H1 (cell line): ENCODE results near the gene CCDC63. TPM values are rescaled to one million over a fixed set of nuclear protein-coding genes. Genes with fewer than 3 reads are reported as not detected.

Experiments
- CTCF ChIA-PET: fragments of 300-600 bp; sonication (Branson Sonifier 250); formaldehyde crosslinking; loops from one replicate; lab custom pipeline; 2021; ENCODE audit not compliant: partially characterized antibody; lab: Charles Lee
- POLR2A ChIA-PET: fragments of 300-600 bp; sonication (Branson Sonifier 250); formaldehyde crosslinking; loops from one replicate; lab custom pipeline; 2021; ENCODE audit warnings: inconsistent platforms; ENCODE audit not compliant: partially characterized antibody; lab: Charles Lee
- DNase-seq, 2 experiments: peaks; one replicate each; pipeline versions ENCODE4 v3.0.0 to v3.0.0-alpha.2; 2010 to 2022; ENCODE audit warnings: low spot score in 2 of 2, low read depth in 1 of 2, mixed read lengths in 1 of 2
- FAIRE-seq: peaks from 2 replicates; lab custom pipeline; 2011; peaks lifted over from hg19 to GRCh38; lab: Jason Lieb, UNC
- H2AFZ ChIP-seq: 2 replicates; pipeline ENCODE4 v1.8.1; 2012; ENCODE audit warnings: low read length, inconsistent platforms
- H2AK5ac ChIP-seq: 2 replicates; pipeline ENCODE4 v1.6.1; 2013; ENCODE audit warnings: low read depth, low read length
- H2BK120ac ChIP-seq: replicated peaks from 2 replicates; pipeline ENCODE3; 2013; ENCODE audit warnings: low read depth, low read length, inconsistent platforms
- H2BK12ac ChIP-seq: 2 replicates; pipeline ENCODE4 v1.6.1; 2013; ENCODE audit warnings: low read depth, low read length
- H2BK15ac ChIP-seq: 2 replicates; pipeline ENCODE4 v1.6.1; 2013; ENCODE audit warnings: low read length
- H2BK20ac ChIP-seq: 2 replicates; pipeline ENCODE4 v1.6.1; 2013; ENCODE audit warnings: low read length
- H2BK5ac ChIP-seq: 2 replicates; pipeline ENCODE4 v1.6.1; 2013; ENCODE audit warnings: low read depth, low read length
- H3K14ac ChIP-seq: 2 replicates; pipeline ENCODE4 v1.6.1; 2013; ENCODE audit warnings: inconsistent platforms; ENCODE audit not compliant: insufficient read length
- H3K18ac ChIP-seq: 2 replicates; pipeline ENCODE4 v1.6.1; 2013; ENCODE audit warnings: low read length; ENCODE audit errors: extremely low read depth
- H3K23ac ChIP-seq: 2 replicates; pipeline ENCODE4 v1.6.1; 2013; ENCODE audit warnings: inconsistent platforms; ENCODE audit not compliant: insufficient read length
- H3K23me2 ChIP-seq: 2 replicates; pipeline ENCODE4 v1.6.1; 2013; ENCODE audit warnings: low read depth, low read length
- H3K27ac ChIP-seq: 2 replicates; pipeline ENCODE4 v1.6.1; 2011; ENCODE audit warnings: low read depth, low read length, inconsistent platforms
- H3K27me3 ChIP-seq, 4 experiments: replicated peaks in 1 of 4; 1 replicate in 1 of 4; 2 replicates in 3 of 4; pipeline versions ENCODE4 v1.6.1 to v1.8.1; 2011 to 2013; ENCODE audit warnings: low read length in 3 of 4, mild to moderate bottlenecking in 3 of 4, inconsistent platforms in 2 of 4, mixed read lengths in 2 of 4, moderate library complexity in 1 of 4; ENCODE audit not compliant: control insufficient read depth in 3 of 4, insufficient read depth in 3 of 4; ENCODE audit errors: extremely low read depth in 1 of 4
- H3K36me3 ChIP-seq, 4 experiments: 2 replicates each; pipeline versions ENCODE4 v1.6.1 to v1.8.1; 2011 to 2013; ENCODE audit warnings: mild to moderate bottlenecking in 4 of 4, low read length in 3 of 4, moderate library complexity in 2 of 4, control low read depth in 1 of 4, inconsistent platforms in 1 of 4; ENCODE audit not compliant: insufficient read depth in 4 of 4, control insufficient read depth in 2 of 4
- H3K4ac ChIP-seq: replicated peaks from 2 replicates; pipeline ENCODE3; 2013; ENCODE audit warnings: low read length, low read depth, mixed read lengths, inconsistent platforms; ENCODE audit not compliant: insufficient read length
- H3K4me1 ChIP-seq, 4 experiments: replicated peaks in 1 of 4; 1 replicate in 1 of 4; 2 replicates in 3 of 4; pipeline versions ENCODE4 v1.6.1 to v1.8.1; 2011 to 2013; ENCODE audit warnings: low read length in 3 of 4, inconsistent platforms in 2 of 4, mixed read lengths in 1 of 4; ENCODE audit not compliant: insufficient read depth in 4 of 4, control insufficient read depth in 3 of 4
- H3K4me2 ChIP-seq, 2 experiments: 2 replicates each; pipeline versions ENCODE4 v1.6.1 to v1.8.1; 2011 to 2013; ENCODE audit warnings: low read depth in 2 of 2, low read length in 2 of 2, control low read depth in 1 of 2, inconsistent platforms in 1 of 2, mild to moderate bottlenecking in 1 of 2; ENCODE audit not compliant: insufficient read depth in 1 of 2
- H3K4me3 ChIP-seq, 4 experiments: fragments of 200-600, 300-600 bp in 1 of 4; sonication (generic), shearing (Covaris generic), sonication (Bioruptor Twin) in 1 of 4; 2 replicates each; pipeline versions ENCODE4 v1.5.1 to v1.8.1; 2011 to 2016; ENCODE audit warnings: low read length in 4 of 4, low read depth in 3 of 4, control low read depth in 2 of 4, inconsistent platforms in 2 of 4, mild to moderate bottlenecking in 2 of 4, mixed read lengths in 1 of 4, moderate library complexity in 1 of 4; ENCODE audit not compliant: insufficient read depth in 2 of 4; ENCODE audit errors: extremely low read depth in 1 of 4
- H3K56ac ChIP-seq: replicated peaks from 2 replicates; pipeline ENCODE3; 2013; ENCODE audit warnings: low read depth, mild to moderate bottlenecking, mixed read lengths, low read length, inconsistent platforms; ENCODE audit not compliant: insufficient read length
- H3K79me1 ChIP-seq: 2 replicates; pipeline ENCODE4 v1.6.1; 2013; ENCODE audit warnings: low read depth, low read length, control low read depth
- H3K79me2 ChIP-seq, 2 experiments: 2 replicates each; pipeline versions ENCODE4 v1.6.1 to v1.8.1; 2012 to 2013; ENCODE audit warnings: low read length in 2 of 2, mild to moderate bottlenecking in 2 of 2, inconsistent platforms in 1 of 2; ENCODE audit not compliant: insufficient read depth in 2 of 2, control insufficient read depth in 1 of 2
- H3K9ac ChIP-seq, 4 experiments: replicated peaks in 1 of 4; 1 replicate in 1 of 4; 2 replicates in 3 of 4; pipeline versions ENCODE4 v1.6.1 to v1.8.1; 2011 to 2013; ENCODE audit warnings: low read depth in 3 of 4, low read length in 3 of 4, control low read depth in 2 of 4, mild to moderate bottlenecking in 2 of 4, moderate library complexity in 2 of 4, inconsistent platforms in 1 of 4; ENCODE audit errors: extremely low read depth in 1 of 4
- H3K9me3 ChIP-seq, 2 experiments: 2 replicates each; pipeline versions ENCODE4 v1.6.1 to v1.8.1; 2012 to 2013; ENCODE audit warnings: mild to moderate bottlenecking in 2 of 2, moderate library complexity in 2 of 2, control low read depth in 1 of 2, inconsistent platforms in 1 of 2, low read depth in 1 of 2, low read length in 1 of 2, mixed read lengths in 1 of 2; ENCODE audit not compliant: insufficient read depth in 2 of 2
- H4K20me1 ChIP-seq, 2 experiments: replicated peaks in 1 of 2; 2 replicates each; pipeline versions ENCODE3 to v1.8.1; 2011 to 2013; ENCODE audit warnings: inconsistent platforms in 2 of 2, low read length in 2 of 2, mild to moderate bottlenecking in 1 of 2; ENCODE audit not compliant: insufficient read depth in 2 of 2, control insufficient read depth in 1 of 2
- H4K5ac ChIP-seq: 2 replicates; pipeline ENCODE4 v1.6.1; 2013; ENCODE audit warnings: low read length, low read depth, mixed read lengths, inconsistent platforms; ENCODE audit not compliant: insufficient read length
- H4K8ac ChIP-seq: 2 replicates; pipeline ENCODE4 v1.8.0; 2013; ENCODE audit warnings: mild to moderate bottlenecking, moderate library complexity, low read length, inconsistent platforms; ENCODE audit not compliant: insufficient read depth; ENCODE audit errors: extremely low read depth
- H4K91ac ChIP-seq: replicated peaks from 2 replicates; pipeline ENCODE3; 2013; ENCODE audit warnings: low read length, mixed read lengths, inconsistent platforms; ENCODE audit not compliant: insufficient read length
- JUN ChIP-seq: IDR thresholded peaks from 2 replicates; pipeline ENCODE4 v1.6.1; 2011; ENCODE audit warnings: low read depth, mild to moderate bottlenecking, improper control_type of control experiment, low read length
- SP4 ChIP-seq: IDR thresholded peaks from 2 replicates; pipeline ENCODE4 v1.6.1; 2012; ENCODE audit warnings: low read length, inconsistent platforms
- WGBS, 2 experiments: shearing (Covaris generic) in 1 of 2; methylation state at CpG; one replicate each; pipeline versions ENCODE4 v1.1.6 to v1.1.7; 2013 to 2015; ENCODE audit warnings: low lambda C conversion rate in 2 of 2, mixed read lengths in 2 of 2, inconsistent platforms in 1 of 2, low coverage in 1 of 2, missing lambda C conversion rate in 1 of 2; ENCODE audit not compliant: insufficient replicate concordance in 2 of 2, insufficient coverage in 1 of 2, insufficient read length in 1 of 2; ENCODE audit errors: extremely low coverage in 1 of 2, missing lambda C conversion rate in 1 of 2; 5-methylcytosine and 5-hydroxymethylcytosine counted together
- polyA plus RNA-seq, 7 experiments: library from polyadenylated mRNA; depleted of rRNA in 3 of 7; stranded (reverse) in 5 of 7; unstranded in 2 of 7; fragments of >200 nt in 5 of 7; fragments of 200-250 nt in 2 of 7; gene quantifications; 1 replicate in 5 of 7; 2 replicates in 1 of 7; 4 replicates in 1 of 7; pipeline versions ENCODE4 v1.2.1 to v1.2.3, GENCODE V29; 2011 to 2013; ENCODE audit warnings: missing spikeins in 2 of 7, mixed read lengths in 2 of 7
- total RNA-seq: library from RNA; stranded (reverse); fragmentation: NEBNext Ultra II Directional; extraction: Animal tissue kit (Norgen Biotek cat#: 25700); gene quantifications from 2 replicates; pipeline ENCODE4 v1.2.1, GENCODE V29; 2021

Gene CCDC63
- total and polyA plus RNA-seq, 2 of the 8 experiments (the other 6 are each of a cell fraction or from before 2014, with no cell fraction given) = 0.42 to 0.93 TPM

DNA sequence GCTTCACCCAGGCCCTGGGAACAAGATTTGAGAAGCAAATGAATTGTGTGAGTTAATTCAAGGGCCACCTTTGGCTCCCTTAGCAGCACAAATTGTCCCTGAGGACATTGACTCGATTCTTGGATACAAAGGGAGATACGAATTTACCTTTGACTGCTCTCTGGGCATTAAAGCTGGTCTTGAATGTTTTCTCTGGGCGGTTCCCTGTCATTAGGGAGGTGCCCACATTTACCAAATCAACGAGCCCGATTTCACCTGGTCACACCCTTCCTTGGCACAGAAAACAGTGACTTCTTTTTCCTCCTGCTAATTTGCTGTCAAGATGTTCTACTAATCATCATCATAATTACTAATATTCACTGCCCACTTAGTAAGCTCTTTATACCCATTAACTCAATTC lies 27.1 kb upstream of the CCDC63 start:
- H4K20me1 ChIP-seq = peaks cover 2% of the 10 kb centered on the region in 2 experiments
- no peak overlapping the region for H3K56ac ChIP-seq
- no peak overlapping the region for H3K14ac ChIP-seq
- no peak overlapping the region for H2BK5ac ChIP-seq
- ChIA-PET CTCF (no interaction called here), POLR2A (interaction anchor here (0.5 kb wide), 1 partner anchor 75 kb away, joined by 3 read pairs; no protein-coding TSS in a partner anchor)
- H3K27me3 ChIP-seq = peaks cover 0 to 8% (median 7%) of the 10 kb centered on the region in 4 experiments; a peak in 4 of 7 replicates
- no peaks in the 10 kb centered on the region for H3K79me2 ChIP-seq
- no peak overlapping the region for H3K4me2 ChIP-seq
- no peak for DNase-seq
- H2BK15ac ChIP-seq = no peak overlapping the region
- H3K18ac ChIP-seq = no peak overlapping the region
- no peak overlapping the region for H3K4me3 ChIP-seq
- H3K23ac ChIP-seq = no peak overlapping the region
- 95% methylated on average over 5 of the region's 5 CpGs; no CpG with 5 or more reads in 1 of the 2 experiments for WGBS, 2 experiments
- no peak overlapping the region for H4K5ac ChIP-seq
- H3K23me2 ChIP-seq = peaks cover 3% of the 10 kb centered on the region; the same call in 1 of the 2 replicates
- H3K9me3 ChIP-seq = no peaks in the 10 kb centered on the region
- H3K79me1 ChIP-seq = no peaks in the 10 kb centered on the region
- no peak overlapping the region for H2BK12ac ChIP-seq
- H2AK5ac ChIP-seq = no peak overlapping the region
- no peak overlapping the region for H2AFZ ChIP-seq
- H3K4ac ChIP-seq = no peak overlapping the region
- no peak overlapping the region for H4K91ac ChIP-seq
- no peak overlapping the region for H2BK20ac ChIP-seq
- no peaks in the 10 kb centered on the region for H3K36me3 ChIP-seq
- no peak overlapping the region for H4K8ac ChIP-seq
- FAIRE-seq = no peak
- H2BK120ac ChIP-seq = no peak overlapping the region
- TF ChIP-seq SP4 = no peak
- TF ChIP-seq JUN = no peak
- TF ChIP-seq, all 59 proteins: peak for 0
- H3K9ac ChIP-seq = no peak overlapping the region
- H3K27ac ChIP-seq = no peak overlapping the region
- peaks cover 5 to 21% (median 10%) of the 10 kb centered on the region in 4 experiments for H3K4me1 ChIP-seq
